Neuronal stem cell (in vitro differentiated cells): Measurements from ENCODE around the gene ODC1. TPM values are rescaled to one million over a fixed set of nuclear protein-coding genes. Genes with fewer than 3 reads are reported as not detected.

Experiments
- DNase-seq: peaks from one replicate; pipeline ENCODE4 v3.0.0-alpha.2; 2013; ENCODE audit warnings: low spot score
- H2AFZ ChIP-seq: one replicate; pipeline ENCODE4 v1.6.1; 2013; ENCODE audit warnings: mild to moderate bottlenecking, low read length, inconsistent platforms
- H2AK5ac ChIP-seq: 2 replicates; pipeline ENCODE4 v1.6.1; 2013; ENCODE audit warnings: low read depth, mild to moderate bottlenecking, inconsistent platforms, low read length, moderate library complexity, mixed read lengths
- H2BK120ac ChIP-seq: 2 replicates; pipeline ENCODE4 v1.6.1; 2013; ENCODE audit warnings: low read depth, mild to moderate bottlenecking, inconsistent platforms, low read length, moderate library complexity, mixed read lengths
- H2BK12ac ChIP-seq: one replicate; pipeline ENCODE4 v1.6.1; 2013; ENCODE audit warnings: low read length, inconsistent platforms
- H2BK15ac ChIP-seq: 2 replicates; pipeline ENCODE4 v1.6.1; 2013; ENCODE audit warnings: mild to moderate bottlenecking, low read length, inconsistent platforms, mixed read lengths
- H2BK5ac ChIP-seq: one replicate; pipeline ENCODE4 v1.6.1; 2013; ENCODE audit warnings: inconsistent platforms, mild to moderate bottlenecking, low read length, moderate library complexity
- H3K14ac ChIP-seq: one replicate; pipeline ENCODE4 v1.6.1; 2013; ENCODE audit warnings: low read length, inconsistent platforms
- H3K18ac ChIP-seq: 2 replicates; pipeline ENCODE4 v1.6.1; 2013; ENCODE audit warnings: low read length, inconsistent platforms
- H3K23ac ChIP-seq: 2 replicates; pipeline ENCODE4 v1.6.1; 2013; ENCODE audit warnings: low read depth, mild to moderate bottlenecking, mixed read lengths, low read length, inconsistent platforms; ENCODE audit not compliant: poor library complexity
- H3K27ac ChIP-seq: replicated peaks from 3 replicates; pipeline ENCODE4 v1.5.1; 2013; ENCODE audit warnings: low read length, inconsistent platforms
- H3K27me3 ChIP-seq, 3 experiments: 2 replicates each; pipeline ENCODE4 v1.6.1; 2013; ENCODE audit warnings: low read length in 3 of 3, mild to moderate bottlenecking in 2 of 3, inconsistent platforms in 1 of 3, low read depth in 1 of 3, mixed read lengths in 1 of 3, moderate library complexity in 1 of 3; ENCODE audit not compliant: control insufficient read depth in 3 of 3, insufficient read depth in 3 of 3
- H3K36me3 ChIP-seq, 2 donors: replicated peaks in 1 of 2; 2 replicates each; pipeline ENCODE4 v1.6.1; 2013; ENCODE audit warnings: low read length in 2 of 2; ENCODE audit not compliant: control insufficient read depth in 2 of 2, insufficient read depth in 2 of 2
- H3K4ac ChIP-seq: 2 replicates; pipeline ENCODE4 v1.6.1; 2013; ENCODE audit warnings: inconsistent platforms, mild to moderate bottlenecking, low read length, moderate library complexity
- H3K4me1 ChIP-seq, 2 donors: 1 replicate in 1 of 2; 2 replicates in 1 of 2; pipeline ENCODE4 v1.6.1; 2013; ENCODE audit warnings: low read length in 2 of 2, low read depth in 1 of 2; ENCODE audit not compliant: control insufficient read depth in 2 of 2, insufficient read depth in 1 of 2
- H3K4me2 ChIP-seq: one replicate; pipeline ENCODE4 v1.6.1; 2013; ENCODE audit warnings: mild to moderate bottlenecking, low read length, inconsistent platforms; ENCODE audit not compliant: insufficient read depth, poor library complexity, severe bottlenecking
- H3K4me3 ChIP-seq, 2 donors: 2 replicates each; pipeline ENCODE4 v1.5.1; 2013; ENCODE audit warnings: low read length in 2 of 2, mild to moderate bottlenecking in 2 of 2, inconsistent platforms in 1 of 2, moderate library complexity in 1 of 2
- H3K79me1 ChIP-seq: one replicate; pipeline ENCODE4 v1.6.1; 2013; ENCODE audit warnings: low read depth, mild to moderate bottlenecking, inconsistent platforms, low read length, moderate library complexity
- H3K9ac ChIP-seq: one replicate; pipeline ENCODE4 v1.6.1; 2013; ENCODE audit warnings: mild to moderate bottlenecking, low read depth, low read length, inconsistent platforms; ENCODE audit not compliant: poor library complexity
- H3K9me3 ChIP-seq, 2 donors: replicated peaks in 1 of 2; 2 replicates each; pipeline versions ENCODE3 to v1.6.1; 2013; ENCODE audit warnings: low read length in 2 of 2, mild to moderate bottlenecking in 2 of 2, inconsistent platforms in 1 of 2, low read depth in 1 of 2, mixed read lengths in 1 of 2, moderate library complexity in 1 of 2; ENCODE audit not compliant: control insufficient read depth in 2 of 2, insufficient read depth in 1 of 2
- H4K8ac ChIP-seq: one replicate; pipeline ENCODE4 v1.6.1; 2013; ENCODE audit warnings: low read depth, mild to moderate bottlenecking, inconsistent platforms, low read length, moderate library complexity
- H4K91ac ChIP-seq: one replicate; pipeline ENCODE4 v1.6.1; 2013; ENCODE audit warnings: low read length, low read depth, mild to moderate bottlenecking, inconsistent platforms; ENCODE audit not compliant: poor library complexity
- WGBS, 2 donors: extraction: QIAGEN DNeasy Blood & Tissue Kit; methylation state at CpG; one replicate each; pipeline ENCODE4 v1.1.7; 2013; ENCODE audit warnings: missing lambda C conversion rate in 2 of 2, mixed read lengths in 1 of 2; ENCODE audit not compliant: insufficient read length in 2 of 2, insufficient replicate concordance in 1 of 2; ENCODE audit errors: extremely low coverage in 2 of 2; 5-methylcytosine and 5-hydroxymethylcytosine counted together
- polyA plus RNA-seq, 2 experiments: library from polyadenylated mRNA; stranded (reverse); fragments of 200-250 nt; gene quantifications; one replicate each; pipeline ENCODE4 v1.2.3, GENCODE V29; 2013

ODC1 gene
- 196 TPM for polyA plus RNA-seq (2013, experiment 1 of 2)
- 192 TPM for polyA plus RNA-seq (2013, experiment 2 of 2)

DNA sequence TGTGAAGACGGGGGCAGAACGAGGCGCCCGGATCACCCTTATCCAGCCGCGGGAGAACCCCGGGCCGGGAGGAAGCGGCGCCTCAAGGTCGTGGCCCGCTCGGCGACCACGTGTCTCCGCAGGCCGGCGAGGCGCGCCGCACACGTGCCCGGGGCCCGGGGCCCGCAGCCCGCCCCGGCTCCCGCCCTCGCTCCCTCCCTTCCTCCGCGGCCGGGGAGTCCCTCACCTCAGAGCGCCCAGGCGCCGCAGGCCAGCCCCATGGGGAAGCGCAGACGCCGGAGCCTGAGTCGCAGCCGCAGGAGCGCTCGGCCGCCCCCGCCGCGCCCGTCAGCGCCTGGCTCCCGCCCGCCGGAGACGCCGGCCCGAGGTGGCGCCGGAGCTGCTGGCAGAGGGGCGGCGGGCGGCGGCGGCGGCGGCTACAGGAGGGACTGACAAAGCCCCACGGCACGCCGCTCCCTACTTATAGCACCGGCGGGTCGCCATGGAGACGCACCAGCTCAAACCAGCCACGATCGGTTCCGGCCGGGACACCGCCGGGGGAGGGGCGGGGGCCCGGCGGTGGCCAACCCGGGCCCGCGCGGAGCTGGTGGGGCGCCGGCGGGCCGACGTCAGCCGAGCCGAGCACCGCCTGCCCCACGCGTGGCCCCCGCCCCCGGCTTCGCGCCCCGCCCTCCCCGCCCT, at the start of gene ODC1:
Gene ODC1 (minus strand): TSS at position 433 of the 681 bp plus-strand sequence. CDS start 3,295 bp downstream, outside the sequence.
- H4K91ac ChIP-seq: no peak within 1 kb of the TSS
- peaks cover 17 to 42% of the 10 kb centered on the region in 2 donors for H3K36me3 ChIP-seq
- peak within 1 kb of the TSS; percentile 29 for H2BK5ac ChIP-seq
- peak within 1 kb of the TSS; percentile 95 for H3K23ac ChIP-seq
- H3K4ac ChIP-seq: peak within 1 kb of the TSS; percentile 37
- H3K14ac ChIP-seq: peak within 1 kb of the TSS; percentile 63
- H3K4me3 ChIP-seq: peak within 1 kb of the TSS; percentile 86 to 89
- H3K4me2 ChIP-seq: peak within 1 kb of the TSS; percentile 70
- H3K27ac ChIP-seq: peak within 1 kb of the TSS; percentile 89
- H4K8ac ChIP-seq: peak within 1 kb of the TSS; percentile 99
- H3K9me3 ChIP-seq: no peaks in the 10 kb centered on the region
- H2AFZ ChIP-seq: peak within 1 kb of the TSS; percentile 97
- no peak within 1 kb of the TSS for H2BK120ac ChIP-seq
- peak within 1 kb of the TSS; percentile 94 for H3K9ac ChIP-seq
- WGBS, 2 donors: no CpG with 5 or more reads among the region's 99 CpGs
- no peak within 1 kb of the TSS for H2BK15ac ChIP-seq
- no peak within 1 kb of the TSS for H2BK12ac ChIP-seq
- H3K4me1 ChIP-seq: peaks cover 5 to 9% of the 10 kb centered on the region in 2 donors
- H3K18ac ChIP-seq: peak within 1 kb of the TSS; percentile 97
- peak; percentile 92 for DNase-seq
- peaks cover 3% of the 10 kb centered on the region for H3K79me1 ChIP-seq
- no peaks in the 10 kb centered on the region for H3K27me3 ChIP-seq
- H2AK5ac ChIP-seq: no peak within 1 kb of the TSS

DNA sequence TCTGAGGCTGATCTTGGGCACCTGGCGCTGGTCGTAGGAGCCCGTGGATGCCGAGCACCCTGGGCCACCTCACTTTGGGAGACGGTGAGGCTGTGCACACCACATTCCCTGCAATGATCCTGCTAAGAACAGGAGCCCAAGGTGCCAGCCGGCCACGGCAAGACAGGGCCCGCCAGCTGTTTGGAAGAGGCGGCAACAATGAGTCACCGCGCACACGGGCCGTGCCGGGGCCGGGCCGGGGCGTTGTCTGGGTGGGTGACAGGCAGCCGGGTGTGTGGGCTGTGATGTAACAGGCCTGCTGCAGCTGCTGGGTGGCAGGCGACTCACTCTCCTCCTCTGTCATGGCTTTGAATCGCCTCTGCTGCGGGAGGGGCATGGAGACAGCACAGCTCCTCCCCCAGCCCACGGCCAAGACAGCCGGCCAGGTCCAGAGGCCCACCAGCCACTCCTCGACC, 49.7 kb upstream of the ODC1 start:
- no CpG with 5 or more reads among the region's 24 CpGs for WGBS, 2 donors
- H3K36me3 ChIP-seq: no peaks in the 10 kb centered on the region
- no peak for DNase-seq
- H2AFZ ChIP-seq: peak overlapping the region; percentile 64
- H3K4ac ChIP-seq: no peak overlapping the region
- no peak overlapping the region for H2BK12ac ChIP-seq
- peaks cover 5 to 11% of the 10 kb centered on the region in 2 donors for H3K4me1 ChIP-seq
- H3K9me3 ChIP-seq: no peaks in the 10 kb centered on the region
- H3K9ac ChIP-seq: peak overlapping the region; percentile 24
- no peak overlapping the region for H3K18ac ChIP-seq
- H2BK5ac ChIP-seq: no peak overlapping the region
- H3K79me1 ChIP-seq: no peaks in the 10 kb centered on the region
- H3K4me3 ChIP-seq: no peak overlapping the region
- H4K91ac ChIP-seq: peak overlapping the region; percentile 34
- no peak overlapping the region for H2BK15ac ChIP-seq
- H3K14ac ChIP-seq: no peak overlapping the region
- H3K23ac ChIP-seq: peak overlapping the region; percentile 56
- no peak overlapping the region for H2AK5ac ChIP-seq
- H3K27ac ChIP-seq: no peak overlapping the region
- peaks cover 0 to 84% (median 0%) of the 10 kb centered on the region in 3 experiments for H3K27me3 ChIP-seq
- no peak overlapping the region for H3K4me2 ChIP-seq
- no peak overlapping the region for H4K8ac ChIP-seq
- no peak overlapping the region for H2BK120ac ChIP-seq

GRCh38 chr2:10495988-10496313, 47.8 kb upstream of the ODC1 start:
- Histone ChIP-seq H3K27ac (no peak overlapping the region), H2BK120ac (no peak overlapping the region), H3K18ac (peak overlapping the region; percentile 40), H2AK5ac (peak overlapping the region; percentile 59), H2BK15ac (no peak overlapping the region), H2BK5ac (no peak overlapping the region), H3K9me3 (no peaks in the 10 kb centered on the region), H3K4me1 (peaks cover 4 to 5% of the 10 kb centered on the region in 2 donors), H2BK12ac (no peak overlapping the region), H3K23ac (no peak overlapping the region), H3K14ac (no peak overlapping the region), H4K8ac (no peak overlapping the region), H3K9ac (peak overlapping the region; percentile 72), H3K4me2 (no peak overlapping the region), H3K4me3 (no peak overlapping the region), H3K4ac (no peak overlapping the region), H3K27me3 (peaks cover 0 to 75% (median 0%) of the 10 kb centered on the region in 3 experiments), H2AFZ (no peak overlapping the region), H4K91ac (no peak overlapping the region), H3K36me3 (no peaks in the 10 kb centered on the region), H3K79me1 (no peaks in the 10 kb centered on the region)
- WGBS, 2 donors: no CpG with 5 or more reads among the region's 7 CpGs
- no peak for DNase-seq

- peaks cover 4 to 5% of the 10 kb centered on the region in 2 donors for H3K4me1 ChIP-seq
- H2AFZ ChIP-seq: no peak overlapping the region
- no peaks in the 10 kb centered on the region for H3K9me3 ChIP-seq
- H3K23ac ChIP-seq: no peak overlapping the region
- H3K79me1 ChIP-seq: no peaks in the 10 kb centered on the region
- H3K18ac ChIP-seq: peak overlapping the region; percentile 40
- H3K14ac ChIP-seq: no peak overlapping the region
- peaks cover 0 to 71% (median 0%) of the 10 kb centered on the region in 3 experiments for H3K27me3 ChIP-seq
- H3K4me3 ChIP-seq: no peak overlapping the region
- H3K4me2 ChIP-seq: no peak overlapping the region
- no peaks in the 10 kb centered on the region for H3K36me3 ChIP-seq
- no peak overlapping the region for H4K91ac ChIP-seq
- DNase-seq: no peak
- no CpG with 5 or more reads among the region's 24 CpGs for WGBS, 2 donors
- no peak overlapping the region for H2BK15ac ChIP-seq
- H2BK5ac ChIP-seq: no peak overlapping the region
- no peak overlapping the region for H4K8ac ChIP-seq
- H2AK5ac ChIP-seq: peak overlapping the region; percentile 59
- no peak overlapping the region for H3K27ac ChIP-seq
- no peak overlapping the region for H2BK120ac ChIP-seq
- H3K9ac ChIP-seq: peak overlapping the region; percentile 72
- H2BK12ac ChIP-seq: no peak overlapping the region
- H3K4ac ChIP-seq: no peak overlapping the region
Measured at GRCh38 chr2:10495311-10495987, 47.3 kb upstream of the ODC1 start.
